H1 (cell line): ENCODE results near the gene ARAP3. TPM values are rescaled to one million over a fixed set of nuclear protein-coding genes. Genes with fewer than 3 reads are reported as not detected.

Experiments used
- CTCF ChIA-PET: fragments of 300-600 bp; sonication (Branson Sonifier 250); formaldehyde crosslinking; loops from one replicate; lab custom pipeline; 2021; ENCODE audit not compliant: partially characterized antibody; lab: Charles Lee
- POLR2A ChIA-PET: fragments of 300-600 bp; sonication (Branson Sonifier 250); formaldehyde crosslinking; loops from one replicate; lab custom pipeline; 2021; ENCODE audit warnings: inconsistent platforms; ENCODE audit not compliant: partially characterized antibody; lab: Charles Lee
- DNase-seq, 2 experiments: peaks; one replicate each; pipeline versions ENCODE4 v3.0.0 to v3.0.0-alpha.2; 2010 to 2022; ENCODE audit warnings: low spot score in 2 of 2, low read depth in 1 of 2, mixed read lengths in 1 of 2
- FAIRE-seq: peaks from 2 replicates; lab custom pipeline; 2011; peaks lifted over from hg19 to GRCh38; lab: Jason Lieb, UNC
- H2AFZ ChIP-seq: 2 replicates; pipeline ENCODE4 v1.8.1; 2012; ENCODE audit warnings: low read length, inconsistent platforms
- H2AK5ac ChIP-seq: 2 replicates; pipeline ENCODE4 v1.6.1; 2013; ENCODE audit warnings: low read depth, low read length
- H2BK120ac ChIP-seq: replicated peaks from 2 replicates; pipeline ENCODE3; 2013; ENCODE audit warnings: low read depth, low read length, inconsistent platforms
- H2BK12ac ChIP-seq: 2 replicates; pipeline ENCODE4 v1.6.1; 2013; ENCODE audit warnings: low read depth, low read length
- H2BK15ac ChIP-seq: 2 replicates; pipeline ENCODE4 v1.6.1; 2013; ENCODE audit warnings: low read length
- H2BK20ac ChIP-seq: 2 replicates; pipeline ENCODE4 v1.6.1; 2013; ENCODE audit warnings: low read length
- H2BK5ac ChIP-seq: 2 replicates; pipeline ENCODE4 v1.6.1; 2013; ENCODE audit warnings: low read depth, low read length
- H3K14ac ChIP-seq: 2 replicates; pipeline ENCODE4 v1.6.1; 2013; ENCODE audit warnings: inconsistent platforms; ENCODE audit not compliant: insufficient read length
- H3K18ac ChIP-seq: 2 replicates; pipeline ENCODE4 v1.6.1; 2013; ENCODE audit warnings: low read length; ENCODE audit errors: extremely low read depth
- H3K23ac ChIP-seq: 2 replicates; pipeline ENCODE4 v1.6.1; 2013; ENCODE audit warnings: inconsistent platforms; ENCODE audit not compliant: insufficient read length
- H3K23me2 ChIP-seq: 2 replicates; pipeline ENCODE4 v1.6.1; 2013; ENCODE audit warnings: low read depth, low read length
- H3K27ac ChIP-seq: 2 replicates; pipeline ENCODE4 v1.6.1; 2011; ENCODE audit warnings: low read depth, low read length, inconsistent platforms
- H3K27me3 ChIP-seq, 4 experiments: replicated peaks in 1 of 4; 1 replicate in 1 of 4; 2 replicates in 3 of 4; pipeline versions ENCODE4 v1.6.1 to v1.8.1; 2011 to 2013; ENCODE audit warnings: low read length in 3 of 4, mild to moderate bottlenecking in 3 of 4, inconsistent platforms in 2 of 4, mixed read lengths in 2 of 4, moderate library complexity in 1 of 4; ENCODE audit not compliant: control insufficient read depth in 3 of 4, insufficient read depth in 3 of 4; ENCODE audit errors: extremely low read depth in 1 of 4
- H3K36me3 ChIP-seq, 4 experiments: 2 replicates each; pipeline versions ENCODE4 v1.6.1 to v1.8.1; 2011 to 2013; ENCODE audit warnings: mild to moderate bottlenecking in 4 of 4, low read length in 3 of 4, moderate library complexity in 2 of 4, control low read depth in 1 of 4, inconsistent platforms in 1 of 4; ENCODE audit not compliant: insufficient read depth in 4 of 4, control insufficient read depth in 2 of 4
- H3K4ac ChIP-seq: replicated peaks from 2 replicates; pipeline ENCODE3; 2013; ENCODE audit warnings: low read length, low read depth, mixed read lengths, inconsistent platforms; ENCODE audit not compliant: insufficient read length
- H3K4me1 ChIP-seq, 4 experiments: replicated peaks in 1 of 4; 1 replicate in 1 of 4; 2 replicates in 3 of 4; pipeline versions ENCODE4 v1.6.1 to v1.8.1; 2011 to 2013; ENCODE audit warnings: low read length in 3 of 4, inconsistent platforms in 2 of 4, mixed read lengths in 1 of 4; ENCODE audit not compliant: insufficient read depth in 4 of 4, control insufficient read depth in 3 of 4
- H3K4me2 ChIP-seq, 2 experiments: 2 replicates each; pipeline versions ENCODE4 v1.6.1 to v1.8.1; 2011 to 2013; ENCODE audit warnings: low read depth in 2 of 2, low read length in 2 of 2, control low read depth in 1 of 2, inconsistent platforms in 1 of 2, mild to moderate bottlenecking in 1 of 2; ENCODE audit not compliant: insufficient read depth in 1 of 2
- H3K4me3 ChIP-seq, 4 experiments: fragments of 200-600, 300-600 bp in 1 of 4; sonication (generic), shearing (Covaris generic), sonication (Bioruptor Twin) in 1 of 4; 2 replicates each; pipeline versions ENCODE4 v1.5.1 to v1.8.1; 2011 to 2016; ENCODE audit warnings: low read length in 4 of 4, low read depth in 3 of 4, control low read depth in 2 of 4, inconsistent platforms in 2 of 4, mild to moderate bottlenecking in 2 of 4, mixed read lengths in 1 of 4, moderate library complexity in 1 of 4; ENCODE audit not compliant: insufficient read depth in 2 of 4; ENCODE audit errors: extremely low read depth in 1 of 4
- H3K56ac ChIP-seq: replicated peaks from 2 replicates; pipeline ENCODE3; 2013; ENCODE audit warnings: low read depth, mild to moderate bottlenecking, mixed read lengths, low read length, inconsistent platforms; ENCODE audit not compliant: insufficient read length
- H3K79me1 ChIP-seq: 2 replicates; pipeline ENCODE4 v1.6.1; 2013; ENCODE audit warnings: low read depth, low read length, control low read depth
- H3K79me2 ChIP-seq, 2 experiments: 2 replicates each; pipeline versions ENCODE4 v1.6.1 to v1.8.1; 2012 to 2013; ENCODE audit warnings: low read length in 2 of 2, mild to moderate bottlenecking in 2 of 2, inconsistent platforms in 1 of 2; ENCODE audit not compliant: insufficient read depth in 2 of 2, control insufficient read depth in 1 of 2
- H3K9ac ChIP-seq, 4 experiments: replicated peaks in 1 of 4; 1 replicate in 1 of 4; 2 replicates in 3 of 4; pipeline versions ENCODE4 v1.6.1 to v1.8.1; 2011 to 2013; ENCODE audit warnings: low read depth in 3 of 4, low read length in 3 of 4, control low read depth in 2 of 4, mild to moderate bottlenecking in 2 of 4, moderate library complexity in 2 of 4, inconsistent platforms in 1 of 4; ENCODE audit errors: extremely low read depth in 1 of 4
- H3K9me3 ChIP-seq, 2 experiments: 2 replicates each; pipeline versions ENCODE4 v1.6.1 to v1.8.1; 2012 to 2013; ENCODE audit warnings: mild to moderate bottlenecking in 2 of 2, moderate library complexity in 2 of 2, control low read depth in 1 of 2, inconsistent platforms in 1 of 2, low read depth in 1 of 2, low read length in 1 of 2, mixed read lengths in 1 of 2; ENCODE audit not compliant: insufficient read depth in 2 of 2
- H4K20me1 ChIP-seq, 2 experiments: replicated peaks in 1 of 2; 2 replicates each; pipeline versions ENCODE3 to v1.8.1; 2011 to 2013; ENCODE audit warnings: inconsistent platforms in 2 of 2, low read length in 2 of 2, mild to moderate bottlenecking in 1 of 2; ENCODE audit not compliant: insufficient read depth in 2 of 2, control insufficient read depth in 1 of 2
- H4K5ac ChIP-seq: 2 replicates; pipeline ENCODE4 v1.6.1; 2013; ENCODE audit warnings: low read length, low read depth, mixed read lengths, inconsistent platforms; ENCODE audit not compliant: insufficient read length
- H4K8ac ChIP-seq: 2 replicates; pipeline ENCODE4 v1.8.0; 2013; ENCODE audit warnings: mild to moderate bottlenecking, moderate library complexity, low read length, inconsistent platforms; ENCODE audit not compliant: insufficient read depth; ENCODE audit errors: extremely low read depth
- H4K91ac ChIP-seq: replicated peaks from 2 replicates; pipeline ENCODE3; 2013; ENCODE audit warnings: low read length, mixed read lengths, inconsistent platforms; ENCODE audit not compliant: insufficient read length
- JUN ChIP-seq: IDR thresholded peaks from 2 replicates; pipeline ENCODE4 v1.6.1; 2011; ENCODE audit warnings: low read depth, mild to moderate bottlenecking, improper control_type of control experiment, low read length
- JUND ChIP-seq: IDR thresholded peaks from 2 replicates; pipeline ENCODE4 v1.6.1; 2011; ENCODE audit warnings: mild to moderate bottlenecking, improper control_type of control experiment, low read length
- SAP30 ChIP-seq: fragments of 300-600 bp; sonication (generic); IDR thresholded peaks from 2 replicates; pipeline ENCODE4 v1.7.1; 2012; ENCODE audit warnings: low read length, moderate library complexity, mild to moderate bottlenecking, inconsistent platforms; ENCODE audit not compliant: insufficient read depth, insufficient replicate concordance
- TAF1 ChIP-seq: IDR thresholded peaks from 2 replicates; pipeline ENCODE4 v1.6.1; 2011; ENCODE audit warnings: mild to moderate bottlenecking, low read depth, low read length
- TBP ChIP-seq: IDR thresholded peaks from 2 replicates; pipeline ENCODE4 v1.6.1; 2011; ENCODE audit warnings: low read depth, low read length, improper control_type of control experiment
- ZNF274 ChIP-seq: IDR thresholded peaks from 2 replicates; pipeline ENCODE4 v1.7.0; 2012; ENCODE audit warnings: low read length, borderline replicate concordance; ENCODE audit errors: extremely low read depth
- WGBS, 2 experiments: shearing (Covaris generic) in 1 of 2; methylation state at CpG; one replicate each; pipeline versions ENCODE4 v1.1.6 to v1.1.7; 2013 to 2015; ENCODE audit warnings: low lambda C conversion rate in 2 of 2, mixed read lengths in 2 of 2, inconsistent platforms in 1 of 2, low coverage in 1 of 2, missing lambda C conversion rate in 1 of 2; ENCODE audit not compliant: insufficient replicate concordance in 2 of 2, insufficient coverage in 1 of 2, insufficient read length in 1 of 2; ENCODE audit errors: extremely low coverage in 1 of 2, missing lambda C conversion rate in 1 of 2; 5-methylcytosine and 5-hydroxymethylcytosine counted together
- polyA plus RNA-seq, 7 experiments: library from polyadenylated mRNA; depleted of rRNA in 3 of 7; stranded (reverse) in 5 of 7; unstranded in 2 of 7; fragments of >200 nt in 5 of 7; fragments of 200-250 nt in 2 of 7; gene quantifications; 1 replicate in 5 of 7; 2 replicates in 1 of 7; 4 replicates in 1 of 7; pipeline versions ENCODE4 v1.2.1 to v1.2.3, GENCODE V29; 2011 to 2013; ENCODE audit warnings: missing spikeins in 2 of 7, mixed read lengths in 2 of 7
- total RNA-seq: library from RNA; stranded (reverse); fragmentation: NEBNext Ultra II Directional; extraction: Animal tissue kit (Norgen Biotek cat#: 25700); gene quantifications from 2 replicates; pipeline ENCODE4 v1.2.1, GENCODE V29; 2021
- TF ChIP-seq, protein P1 (sequence below): IDR thresholded peaks from 2 replicates; pipeline ENCODE4 v1.6.1; 2012; ENCODE audit warnings: inconsistent platforms
- TF ChIP-seq, protein P2 (sequence below): IDR thresholded peaks from 2 replicates; pipeline ENCODE4 v1.6.1; 2011; ENCODE audit warnings: low read depth, mild to moderate bottlenecking, low read length; ENCODE audit not compliant: insufficient read depth
- TF ChIP-seq, protein P3 (sequence below), 3 experiments: IDR thresholded peaks; 1 replicate in 2 of 3; 2 replicates in 1 of 3; pipeline versions ENCODE4 v1.5.1 to v1.6.1; 2011; ENCODE audit warnings: low read length in 3 of 3, mild to moderate bottlenecking in 3 of 3, inconsistent platforms in 2 of 3, low read depth in 1 of 3, moderate library complexity in 1 of 3; ENCODE audit not compliant: insufficient read depth in 1 of 3; ENCODE audit errors: control extremely low read depth in 1 of 3

The ARAP3 gene
- total and polyA plus RNA-seq, 2 of the 8 experiments (the other 6 are each of a cell fraction or from before 2014, with no cell fraction given): 14.4 to 48.6 TPM

DNA sequence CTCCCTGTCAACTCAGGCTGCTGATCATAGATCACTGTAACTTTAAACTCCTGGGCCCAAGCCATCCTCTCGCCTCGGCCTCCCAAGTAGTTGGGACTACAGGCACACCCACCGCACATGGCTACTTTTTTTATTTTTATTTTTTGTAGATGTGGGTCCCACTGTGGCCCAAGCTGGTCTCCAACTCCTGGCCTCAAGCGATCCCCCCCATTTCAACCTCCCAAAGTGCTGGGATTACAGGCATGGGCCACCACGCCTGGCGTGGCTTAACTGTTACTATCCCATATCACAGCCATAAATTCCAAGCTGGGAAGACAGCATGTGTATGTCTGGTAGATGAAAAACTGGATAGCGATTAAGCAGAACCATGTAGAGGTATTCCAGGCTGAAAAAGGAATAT, 46.4 kb downstream of the ARAP3 start:
- ChIA-PET CTCF (interaction anchor here (0.7 to 10.3 kb wide), 12 partner anchors 9 to 333 kb away, joined by 3 to 117 read pairs (median 3); partner anchors contain the start of genes DIAPH1, FCHSD1 and RNF14), POLR2A (interaction anchor here (0.6 to 6.8 kb wide), 9 partner anchors 10 to 305 kb away, joined by 3 to 96 read pairs (median 6); partner anchors contain the start of genes DIAPH1 and FCHSD1)
- Histone ChIP-seq H3K79me1 (peaks cover 12% of the 10 kb centered on the region), H3K23me2 (peaks cover 14% of the 10 kb centered on the region), H2BK120ac (no peak overlapping the region), H2BK5ac (no peak overlapping the region), H3K56ac (no peak overlapping the region), H3K4me2 (peak overlapping the region; percentile 90 to 97), H3K4me1 (peaks cover 0 to 5% (median 3%) of the 10 kb centered on the region in 4 experiments; a peak in 5 of 7 replicates), H3K18ac (no peak overlapping the region), H2BK20ac (no peak overlapping the region), H3K79me2 (peaks cover 10 to 46% of the 10 kb centered on the region in 2 experiments), H3K27ac (no peak overlapping the region), H3K9ac (peak overlapping the region in 3 of 4 experiments; percentile 49 to 88 (median 85); a peak in 3 of 7 replicates), H4K20me1 (peaks cover 4 to 13% of the 10 kb centered on the region in 2 experiments), H3K14ac (no peak overlapping the region), H3K27me3 (peaks cover 0 to 4% (median 0%) of the 10 kb centered on the region in 4 experiments; a peak in 1 of 7 replicates), H4K5ac (no peak overlapping the region), H4K8ac (no peak overlapping the region), H4K91ac (no peak overlapping the region), H2AFZ (no peak overlapping the region), H3K36me3 (peaks cover 0 to 11% (median 0%) of the 10 kb centered on the region in 4 experiments; a peak in 1 of 8 replicates), H3K4ac (no peak overlapping the region), H3K9me3 (no peaks in the 10 kb centered on the region), H2BK15ac (no peak overlapping the region), H2BK12ac (no peak overlapping the region), H2AK5ac (no peak overlapping the region), H3K4me3 (peak overlapping the region; percentile 84 to 99 (median 98); a peak in 7 of 8 replicates), H3K23ac (no peak overlapping the region)
- DNase-seq (no peak), FAIRE-seq (no peak)
- WGBS, 2 experiments: 91% methylated on average over 7 of the region's 7 CpGs; no CpG with 5 or more reads in 1 of the 2 experiments
- TF ChIP-seq TBP: no peak
- TF ChIP-seq, protein P1, sequence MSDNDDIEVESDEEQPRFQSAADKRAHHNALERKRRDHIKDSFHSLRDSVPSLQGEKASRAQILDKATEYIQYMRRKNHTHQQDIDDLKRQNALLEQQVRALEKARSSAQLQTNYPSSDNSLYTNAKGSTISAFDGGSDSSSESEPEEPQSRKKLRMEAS: no peak
- TF ChIP-seq ZNF274: no peak
- TF ChIP-seq JUN: no peak
- TF ChIP-seq, protein P2, sequence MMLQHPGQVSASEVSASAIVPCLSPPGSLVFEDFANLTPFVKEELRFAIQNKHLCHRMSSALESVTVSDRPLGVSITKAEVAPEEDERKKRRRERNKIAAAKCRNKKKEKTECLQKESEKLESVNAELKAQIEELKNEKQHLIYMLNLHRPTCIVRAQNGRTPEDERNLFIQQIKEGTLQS: no peak
- TF ChIP-seq, protein P3, sequence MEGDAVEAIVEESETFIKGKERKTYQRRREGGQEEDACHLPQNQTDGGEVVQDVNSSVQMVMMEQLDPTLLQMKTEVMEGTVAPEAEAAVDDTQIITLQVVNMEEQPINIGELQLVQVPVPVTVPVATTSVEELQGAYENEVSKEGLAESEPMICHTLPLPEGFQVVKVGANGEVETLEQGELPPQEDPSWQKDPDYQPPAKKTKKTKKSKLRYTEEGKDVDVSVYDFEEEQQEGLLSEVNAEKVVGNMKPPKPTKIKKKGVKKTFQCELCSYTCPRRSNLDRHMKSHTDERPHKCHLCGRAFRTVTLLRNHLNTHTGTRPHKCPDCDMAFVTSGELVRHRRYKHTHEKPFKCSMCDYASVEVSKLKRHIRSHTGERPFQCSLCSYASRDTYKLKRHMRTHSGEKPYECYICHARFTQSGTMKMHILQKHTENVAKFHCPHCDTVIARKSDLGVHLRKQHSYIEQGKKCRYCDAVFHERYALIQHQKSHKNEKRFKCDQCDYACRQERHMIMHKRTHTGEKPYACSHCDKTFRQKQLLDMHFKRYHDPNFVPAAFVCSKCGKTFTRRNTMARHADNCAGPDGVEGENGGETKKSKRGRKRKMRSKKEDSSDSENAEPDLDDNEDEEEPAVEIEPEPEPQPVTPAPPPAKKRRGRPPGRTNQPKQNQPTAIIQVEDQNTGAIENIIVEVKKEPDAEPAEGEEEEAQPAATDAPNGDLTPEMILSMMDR (IDR thresholded peaks at IDR 0.05; ENCODE audit: control extremely low read depth in 1 of 3, insufficient read depth in 1 of 3, low read depth in 1 of 3, low read length in 3 of 3): no peak
- no peak for TF ChIP-seq SAP30
- no peak for TF ChIP-seq JUND
- TF ChIP-seq TAF1: no peak
